HTR-8/SVneo (cell line): ENCODE data around the gene PRIMA1.
"Not testable (repeated sequence)": the region's sequence is repeated elsewhere in the genome, so short reads cannot be mapped to it uniquely, and the experiment has no call there.

ENCODE experiments used
- DNase-seq: peaks from one replicate; pipeline ENCODE4 v3.0.0; 2011; ENCODE audit warnings: low spot score, mixed read lengths; ENCODE audit not compliant: insufficient read length
- FAIRE-seq: peaks from 2 replicates; lab custom pipeline; 2011; peaks lifted over from hg19 to GRCh38; lab: Jason Lieb, UNC

Gene PRIMA1

GRCh38 chr14:93788293-93788542, at the start of gene PRIMA1:
TSS of gene PRIMA1 (minus strand) at chr14:93788485. CDS start at chr14:93787718, 767 bp downstream.
- FAIRE-seq (no peak), DNase-seq (no peak)

GRCh38 chr14:93834699-93835371, 46.5 kb upstream of the PRIMA1 start:
- no peak for FAIRE-seq
- DNase-seq = no peak

- DNase-seq (no peak), FAIRE-seq (no peak)
Measured at GRCh38 chr14:93832665-93833064, 44.4 kb upstream of the PRIMA1 start.

- DNase-seq = no peak
- FAIRE-seq = no peak
Measured at GRCh38 chr14:93832081-93832480, 43.8 kb upstream of the PRIMA1 start.

- DNase-seq (no peak), FAIRE-seq (no peak)
Measured at GRCh38 chr14:93830753-93831461, 42.6 kb upstream of the PRIMA1 start.

- DNase-seq = no peak
- FAIRE-seq = no peak
Measured at GRCh38 chr14:93829839-93830481, 41.7 kb upstream of the PRIMA1 start.

GRCh38 chr14:93825235-93825553, 36.9 kb upstream of the PRIMA1 start:
- DNase-seq (no peak), FAIRE-seq (no peak)

- FAIRE-seq = no peak
- no peak for DNase-seq
Measured at GRCh38 chr14:93824518-93825234, 36.4 kb upstream of the PRIMA1 start.

- FAIRE-seq = no peak
- no peak for DNase-seq
Measured at GRCh38 chr14:93824076-93824475, 35.8 kb upstream of the PRIMA1 start.

- DNase-seq (no peak), FAIRE-seq (no peak)
Measured at GRCh38 chr14:93821051-93821450, 32.8 kb upstream of the PRIMA1 start.

GRCh38 chr14:93818857-93819256, 30.6 kb upstream of the PRIMA1 start:
- FAIRE-seq = no peak

GRCh38 chr14:93811676-93812075, 23.4 kb upstream of the PRIMA1 start:
- FAIRE-seq (no peak), DNase-seq (no peak)

More at GRCh38 chr14:93818857-93819256, 30.6 kb upstream of the PRIMA1 start:
- no peak for DNase-seq

GRCh38 chr14:93811020-93811419, 22.7 kb upstream of the PRIMA1 start:
- no peak for FAIRE-seq
- no peak for DNase-seq

GRCh38 chr14:93809491-93810420, 21.5 kb upstream of the PRIMA1 start:
- not testable (repeated sequence) for FAIRE-seq, DNase-seq

GRCh38 chr14:93804654-93805053, 16.4 kb upstream of the PRIMA1 start:
- DNase-seq (no peak), FAIRE-seq (no peak)

GRCh38 chr14:93803408-93804318, 15.4 kb upstream of the PRIMA1 start:
- no peak for DNase-seq
- no peak for FAIRE-seq

GRCh38 chr14:93799989-93800921, 12.0 kb upstream of the PRIMA1 start:
- FAIRE-seq (no peak), DNase-seq (no peak)

- DNase-seq (no peak), FAIRE-seq (no peak)
Measured at GRCh38 chr14:93799617-93799988, 11.3 kb upstream of the PRIMA1 start.
